Right lobe of liver (tissue), 4 donors: Measurements from ENCODE around the gene PBXIP1.

Experiments
- POLR2A ChIP-seq: fragments of 450-650 bp; IDR thresholded peaks from one replicate; pipeline ENCODE4 v1.6.1; 2017; ENCODE audit warnings: antibody characterized with exemption, mild to moderate bottlenecking
- TF ChIP-seq, protein P1 (sequence below), 4 donors: fragments of 200-600 bp in 3 of 4; fragments of 450-650 bp in 1 of 4; IDR thresholded peaks; one replicate each; pipeline versions ENCODE4 v1.5.1 to v1.8.0; 2016 to 2022; ENCODE audit warnings: antibody characterized with exemption in 4 of 4, mild to moderate bottlenecking in 2 of 4
- donor health status: DM: no; HTN: no; CAD: no.
- donor health status: DM: no; HTN: no; CAD: no.
- donor health status: DM: no; HTN: yes; CAD: no.

- TF ChIP-seq, protein P1, sequence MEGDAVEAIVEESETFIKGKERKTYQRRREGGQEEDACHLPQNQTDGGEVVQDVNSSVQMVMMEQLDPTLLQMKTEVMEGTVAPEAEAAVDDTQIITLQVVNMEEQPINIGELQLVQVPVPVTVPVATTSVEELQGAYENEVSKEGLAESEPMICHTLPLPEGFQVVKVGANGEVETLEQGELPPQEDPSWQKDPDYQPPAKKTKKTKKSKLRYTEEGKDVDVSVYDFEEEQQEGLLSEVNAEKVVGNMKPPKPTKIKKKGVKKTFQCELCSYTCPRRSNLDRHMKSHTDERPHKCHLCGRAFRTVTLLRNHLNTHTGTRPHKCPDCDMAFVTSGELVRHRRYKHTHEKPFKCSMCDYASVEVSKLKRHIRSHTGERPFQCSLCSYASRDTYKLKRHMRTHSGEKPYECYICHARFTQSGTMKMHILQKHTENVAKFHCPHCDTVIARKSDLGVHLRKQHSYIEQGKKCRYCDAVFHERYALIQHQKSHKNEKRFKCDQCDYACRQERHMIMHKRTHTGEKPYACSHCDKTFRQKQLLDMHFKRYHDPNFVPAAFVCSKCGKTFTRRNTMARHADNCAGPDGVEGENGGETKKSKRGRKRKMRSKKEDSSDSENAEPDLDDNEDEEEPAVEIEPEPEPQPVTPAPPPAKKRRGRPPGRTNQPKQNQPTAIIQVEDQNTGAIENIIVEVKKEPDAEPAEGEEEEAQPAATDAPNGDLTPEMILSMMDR (IDR thresholded peaks at IDR 0.05): no peak
- no peak for TF ChIP-seq POLR2A
Observed at GRCh38 chr1:154992721-154993571, 37.0 kb upstream of the PBXIP1 start.
